HEK293 (cell line): ENCODE data around the gene FAM171A2.
A peak's percentile ranks its signal among the peaks of the same experiment; 100 is the strongest.

Source experiments
- HOXD13 ChIP-seq: sonication (generic); formaldehyde crosslinking; IDR thresholded peaks from 2 replicates; pipeline ENCODE4 v1.8.0; 2022; ENCODE audit warnings: missing genetic modification reagents, borderline replicate concordance
- KLF8 ChIP-seq: fragments of 450-650 bp; formaldehyde crosslinking; IDR thresholded peaks from 2 replicates; pipeline ENCODE4 v1.5.1; 2016; ENCODE audit warnings: missing biosample characterization, missing genetic modification characterization
- OSR2 ChIP-seq: fragments of 450-650 bp; formaldehyde crosslinking; IDR thresholded peaks from 2 replicates; pipeline ENCODE4 v1.5.1; 2016; ENCODE audit warnings: missing biosample characterization, missing genetic modification characterization
- SP2 ChIP-seq: fragments of 450-650 bp; formaldehyde crosslinking; IDR thresholded peaks from 2 replicates; pipeline ENCODE4 v1.5.1; 2016; ENCODE audit warnings: missing biosample characterization, missing genetic modification characterization
- TCF7L2 ChIP-seq: IDR thresholded peaks from 2 replicates; pipeline ENCODE4 v1.6.1; 2011; ENCODE audit warnings: low read depth, mild to moderate bottlenecking, inconsistent platforms, low read length, moderate library complexity, borderline replicate concordance
- ZEB2 ChIP-seq: fragments of 450-650 bp; formaldehyde crosslinking; IDR thresholded peaks from 2 replicates; pipeline ENCODE4 v1.5.1; 2016; ENCODE audit warnings: missing biosample characterization, missing genetic modification characterization
- ZFP69B ChIP-seq: fragments of 450-650 bp; formaldehyde crosslinking; IDR thresholded peaks from 2 replicates; pipeline ENCODE4 v1.5.1; 2016; ENCODE audit warnings: missing biosample characterization, missing genetic modification characterization
- ZNF214 ChIP-seq: fragments of 450-650 bp; formaldehyde crosslinking; IDR thresholded peaks from 2 replicates; pipeline ENCODE4 v1.5.1; 2017; ENCODE audit warnings: missing biosample characterization, mild to moderate bottlenecking, missing genetic modification characterization, borderline replicate concordance
- ZNF274 ChIP-seq, 2 experiments: fragments of 200-500 bp in 1 of 2; fragments of 450-650 bp in 1 of 2; sonication (Bioruptor generic) in 1 of 2; formaldehyde crosslinking in 1 of 2; IDR thresholded peaks; 2 replicates each; pipeline versions ENCODE4 v1.5.1 to v1.6.1; 2014 to 2016; ENCODE audit warnings: borderline replicate concordance in 1 of 2, inconsistent platforms in 1 of 2, low read length in 1 of 2, missing biosample characterization in 1 of 2, missing genetic modification characterization in 1 of 2
- ZNF324 ChIP-seq: fragments of 450-650 bp; formaldehyde crosslinking; IDR thresholded peaks from 2 replicates; pipeline ENCODE4 v1.5.1; 2016; ENCODE audit warnings: missing biosample characterization, missing genetic modification characterization
- ZNF341 ChIP-seq: fragments of 450-650 bp; formaldehyde crosslinking; IDR thresholded peaks from 2 replicates; pipeline ENCODE4; 2016; ENCODE audit warnings: low read depth, missing biosample characterization, missing genetic modification characterization
- ZNF350 ChIP-seq: fragments of 450-650 bp; formaldehyde crosslinking; IDR thresholded peaks from 2 replicates; pipeline ENCODE4 v1.5.0; 2017; ENCODE audit warnings: missing biosample characterization, mild to moderate bottlenecking, missing genetic modification characterization
- ZNF354C ChIP-seq: fragments of 450-650 bp; formaldehyde crosslinking; IDR thresholded peaks from 2 replicates; pipeline ENCODE4 v1.5.1; 2016; ENCODE audit warnings: missing biosample characterization, missing genetic modification characterization, low read depth, borderline replicate concordance
- ZNF366 ChIP-seq: fragments of 450-650 bp; formaldehyde crosslinking; conservative IDR thresholded peaks from 2 replicates; pipeline ENCODE4 v1.5.1; 2016; ENCODE audit warnings: missing biosample characterization, missing genetic modification characterization
- ZNF521 ChIP-seq: fragments of 450-650 bp; formaldehyde crosslinking; IDR thresholded peaks from 2 replicates; pipeline ENCODE4 v1.5.1; 2017; ENCODE audit warnings: missing biosample characterization, mild to moderate bottlenecking, missing genetic modification characterization
- ZNF560 ChIP-seq: fragments of 450-650 bp; formaldehyde crosslinking; IDR thresholded peaks from 2 replicates; pipeline ENCODE4 v1.5.1; 2017; ENCODE audit warnings: missing biosample characterization, missing genetic modification characterization, borderline replicate concordance
- ZNF623 ChIP-seq: fragments of 450-650 bp; formaldehyde crosslinking; IDR thresholded peaks from 2 replicates; pipeline ENCODE4 v1.5.1; 2016; ENCODE audit warnings: missing biosample characterization, missing genetic modification characterization
- TF ChIP-seq, protein P1 (sequence below): fragments of 450-650 bp; formaldehyde crosslinking; IDR thresholded peaks from 2 replicates; pipeline ENCODE4 v1.5.1; 2016; ENCODE audit warnings: missing biosample characterization, missing genetic modification characterization
- TF ChIP-seq, protein P2 (sequence below): fragments of 450-650 bp; formaldehyde crosslinking; IDR thresholded peaks from 2 replicates; pipeline ENCODE4 v1.5.1; 2016; ENCODE audit warnings: missing biosample characterization, missing genetic modification characterization
- TF ChIP-seq, protein P3 (sequence below): sonication (generic); formaldehyde crosslinking; IDR thresholded peaks from 2 replicates; pipeline ENCODE4 v1.8.1; 2022; ENCODE audit warnings: mild to moderate bottlenecking, moderate library complexity, missing genetic modification reagents
- TF ChIP-seq, protein P4 (sequence below): fragments of 450-650 bp; formaldehyde crosslinking; IDR thresholded peaks from 2 replicates; pipeline ENCODE4 v1.5.1; 2016; ENCODE audit warnings: missing biosample characterization, missing genetic modification characterization
- TF ChIP-seq, protein P5 (sequence below): fragments of 450-650 bp; formaldehyde crosslinking; IDR thresholded peaks from 2 replicates; pipeline ENCODE4 v1.5.1; 2016; ENCODE audit warnings: missing biosample characterization, missing genetic modification characterization, borderline replicate concordance
- TF ChIP-seq, protein P6 (sequence below): fragments of 450-650 bp; formaldehyde crosslinking; IDR thresholded peaks from 2 replicates; pipeline ENCODE4 v1.5.1; 2017; ENCODE audit warnings: missing biosample characterization, missing genetic modification characterization
- TF ChIP-seq, protein P7 (sequence below): fragments of 450-650 bp; formaldehyde crosslinking; IDR thresholded peaks from 2 replicates; pipeline ENCODE4 v1.5.1; 2017; ENCODE audit warnings: missing biosample characterization, missing genetic modification characterization

Gene FAM171A2

DNA sequence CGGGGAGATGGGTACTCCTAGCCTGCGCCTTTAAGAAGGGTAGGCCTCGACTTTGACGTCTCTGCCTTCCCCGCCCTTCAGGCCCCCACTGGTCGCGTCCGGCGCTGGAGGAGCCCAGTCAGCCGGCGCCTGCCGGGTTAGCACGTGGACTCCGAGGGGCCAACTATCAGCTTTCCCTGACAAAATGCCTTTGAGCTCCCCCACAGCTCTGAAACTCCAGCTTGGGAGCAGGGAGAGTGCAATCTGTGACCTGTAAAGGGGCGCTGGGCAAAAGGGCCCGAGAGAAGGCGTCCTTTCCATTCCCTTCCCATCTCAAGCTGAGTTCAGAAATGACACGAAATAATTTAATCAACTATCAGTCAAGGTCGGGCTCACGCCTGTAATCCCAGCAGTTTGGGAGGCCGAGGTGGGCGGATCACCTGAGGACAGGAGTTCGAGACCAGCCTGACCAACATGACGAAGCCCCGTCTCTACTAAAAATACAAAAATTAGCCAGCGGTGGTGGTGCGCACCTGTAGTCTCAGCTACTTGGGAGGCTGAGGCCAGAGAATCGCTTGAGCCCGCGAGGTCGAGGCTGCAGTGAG lies 36.7 kb downstream of the FAM171A2 start (continued):
- TF ChIP-seq, protein P1, sequence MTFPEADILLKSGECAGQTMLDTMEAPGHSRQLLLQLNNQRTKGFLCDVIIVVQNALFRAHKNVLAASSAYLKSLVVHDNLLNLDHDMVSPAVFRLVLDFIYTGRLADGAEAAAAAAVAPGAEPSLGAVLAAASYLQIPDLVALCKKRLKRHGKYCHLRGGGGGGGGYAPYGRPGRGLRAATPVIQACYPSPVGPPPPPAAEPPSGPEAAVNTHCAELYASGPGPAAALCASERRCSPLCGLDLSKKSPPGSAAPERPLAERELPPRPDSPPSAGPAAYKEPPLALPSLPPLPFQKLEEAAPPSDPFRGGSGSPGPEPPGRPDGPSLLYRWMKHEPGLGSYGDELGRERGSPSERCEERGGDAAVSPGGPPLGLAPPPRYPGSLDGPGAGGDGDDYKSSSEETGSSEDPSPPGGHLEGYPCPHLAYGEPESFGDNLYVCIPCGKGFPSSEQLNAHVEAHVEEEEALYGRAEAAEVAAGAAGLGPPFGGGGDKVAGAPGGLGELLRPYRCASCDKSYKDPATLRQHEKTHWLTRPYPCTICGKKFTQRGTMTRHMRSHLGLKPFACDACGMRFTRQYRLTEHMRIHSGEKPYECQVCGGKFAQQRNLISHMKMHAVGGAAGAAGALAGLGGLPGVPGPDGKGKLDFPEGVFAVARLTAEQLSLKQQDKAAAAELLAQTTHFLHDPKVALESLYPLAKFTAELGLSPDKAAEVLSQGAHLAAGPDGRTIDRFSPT (tag by site-specific recombination) = no peak
- no peak for TF ChIP-seq TCF7L2
- TF ChIP-seq, protein P2, sequence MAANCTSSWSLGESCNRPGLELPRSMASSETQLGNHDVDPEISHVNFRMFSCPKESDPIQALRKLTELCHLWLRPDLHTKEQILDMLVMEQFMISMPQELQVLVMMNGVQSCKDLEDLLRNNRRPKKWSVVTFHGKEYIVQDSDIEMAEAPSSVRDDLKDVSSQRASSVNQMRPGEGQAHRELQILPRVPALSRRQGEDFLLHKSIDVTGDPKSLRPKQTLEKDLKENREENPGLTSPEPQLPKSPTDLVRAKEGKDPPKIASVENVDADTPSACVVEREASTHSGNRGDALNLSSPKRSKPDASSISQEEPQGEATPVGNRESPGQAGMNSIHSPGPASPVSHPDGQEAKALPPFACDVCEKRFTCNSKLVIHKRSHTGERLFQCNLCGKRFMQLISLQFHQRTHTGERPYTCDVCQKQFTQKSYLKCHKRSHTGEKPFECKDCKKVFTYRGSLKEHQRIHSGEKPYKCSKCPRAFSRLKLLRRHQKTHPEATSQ (tag by site-specific recombination) = no peak
- TF ChIP-seq, protein P3, sequence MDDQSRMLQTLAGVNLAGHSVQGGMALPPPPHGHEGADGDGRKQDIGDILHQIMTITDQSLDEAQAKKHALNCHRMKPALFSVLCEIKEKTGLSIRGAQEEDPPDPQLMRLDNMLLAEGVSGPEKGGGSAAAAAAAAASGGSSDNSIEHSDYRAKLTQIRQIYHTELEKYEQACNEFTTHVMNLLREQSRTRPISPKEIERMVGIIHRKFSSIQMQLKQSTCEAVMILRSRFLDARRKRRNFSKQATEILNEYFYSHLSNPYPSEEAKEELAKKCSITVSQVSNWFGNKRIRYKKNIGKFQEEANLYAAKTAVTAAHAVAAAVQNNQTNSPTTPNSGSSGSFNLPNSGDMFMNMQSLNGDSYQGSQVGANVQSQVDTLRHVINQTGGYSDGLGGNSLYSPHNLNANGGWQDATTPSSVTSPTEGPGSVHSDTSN (CRISPR knock-in tag) = no peak
- TF ChIP-seq ZNF274 (IDR thresholded peaks at IDR 0.05; ENCODE audit: low read length) = no peak
- no peak for TF ChIP-seq ZNF274 (tag by site-specific recombination; IDR thresholded peaks at IDR 0.05; ENCODE audit: borderline replicate concordance)
- TF ChIP-seq ZNF324 (tag by site-specific recombination) = no peak
- TF ChIP-seq, protein P4, sequence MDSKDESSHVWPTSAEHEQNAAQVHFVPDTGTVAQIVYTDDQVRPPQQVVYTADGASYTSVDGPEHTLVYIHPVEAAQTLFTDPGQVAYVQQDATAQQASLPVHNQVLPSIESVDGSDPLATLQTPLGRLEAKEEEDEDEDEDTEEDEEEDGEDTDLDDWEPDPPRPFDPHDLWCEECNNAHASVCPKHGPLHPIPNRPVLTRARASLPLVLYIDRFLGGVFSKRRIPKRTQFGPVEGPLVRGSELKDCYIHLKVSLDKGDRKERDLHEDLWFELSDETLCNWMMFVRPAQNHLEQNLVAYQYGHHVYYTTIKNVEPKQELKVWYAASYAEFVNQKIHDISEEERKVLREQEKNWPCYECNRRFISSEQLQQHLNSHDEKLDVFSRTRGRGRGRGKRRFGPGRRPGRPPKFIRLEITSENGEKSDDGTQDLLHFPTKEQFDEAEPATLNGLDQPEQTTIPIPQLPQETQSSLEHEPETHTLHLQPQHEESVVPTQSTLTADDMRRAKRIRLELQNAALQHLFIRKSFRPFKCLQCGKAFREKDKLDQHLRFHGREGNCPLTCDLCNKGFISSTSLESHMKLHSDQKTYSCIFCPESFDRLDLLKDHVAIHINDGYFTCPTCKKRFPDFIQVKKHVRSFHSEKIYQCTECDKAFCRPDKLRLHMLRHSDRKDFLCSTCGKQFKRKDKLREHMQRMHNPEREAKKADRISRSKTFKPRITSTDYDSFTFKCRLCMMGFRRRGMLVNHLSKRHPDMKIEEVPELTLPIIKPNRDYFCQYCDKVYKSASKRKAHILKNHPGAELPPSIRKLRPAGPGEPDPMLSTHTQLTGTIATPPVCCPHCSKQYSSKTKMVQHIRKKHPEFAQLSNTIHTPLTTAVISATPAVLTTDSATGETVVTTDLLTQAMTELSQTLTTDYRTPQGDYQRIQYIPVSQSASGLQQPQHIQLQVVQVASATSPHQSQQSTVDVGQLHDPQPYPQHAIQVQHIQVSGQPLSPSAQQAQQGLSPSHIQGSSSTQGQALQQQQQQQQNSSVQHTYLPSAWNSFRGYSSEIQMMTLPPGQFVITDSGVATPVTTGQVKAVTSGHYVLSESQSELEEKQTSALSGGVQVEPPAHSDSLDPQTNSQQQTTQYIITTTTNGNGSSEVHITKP (tag by site-specific recombination) = peak; percentile 90
- no peak for TF ChIP-seq ZNF623
- TF ChIP-seq, protein P5, sequence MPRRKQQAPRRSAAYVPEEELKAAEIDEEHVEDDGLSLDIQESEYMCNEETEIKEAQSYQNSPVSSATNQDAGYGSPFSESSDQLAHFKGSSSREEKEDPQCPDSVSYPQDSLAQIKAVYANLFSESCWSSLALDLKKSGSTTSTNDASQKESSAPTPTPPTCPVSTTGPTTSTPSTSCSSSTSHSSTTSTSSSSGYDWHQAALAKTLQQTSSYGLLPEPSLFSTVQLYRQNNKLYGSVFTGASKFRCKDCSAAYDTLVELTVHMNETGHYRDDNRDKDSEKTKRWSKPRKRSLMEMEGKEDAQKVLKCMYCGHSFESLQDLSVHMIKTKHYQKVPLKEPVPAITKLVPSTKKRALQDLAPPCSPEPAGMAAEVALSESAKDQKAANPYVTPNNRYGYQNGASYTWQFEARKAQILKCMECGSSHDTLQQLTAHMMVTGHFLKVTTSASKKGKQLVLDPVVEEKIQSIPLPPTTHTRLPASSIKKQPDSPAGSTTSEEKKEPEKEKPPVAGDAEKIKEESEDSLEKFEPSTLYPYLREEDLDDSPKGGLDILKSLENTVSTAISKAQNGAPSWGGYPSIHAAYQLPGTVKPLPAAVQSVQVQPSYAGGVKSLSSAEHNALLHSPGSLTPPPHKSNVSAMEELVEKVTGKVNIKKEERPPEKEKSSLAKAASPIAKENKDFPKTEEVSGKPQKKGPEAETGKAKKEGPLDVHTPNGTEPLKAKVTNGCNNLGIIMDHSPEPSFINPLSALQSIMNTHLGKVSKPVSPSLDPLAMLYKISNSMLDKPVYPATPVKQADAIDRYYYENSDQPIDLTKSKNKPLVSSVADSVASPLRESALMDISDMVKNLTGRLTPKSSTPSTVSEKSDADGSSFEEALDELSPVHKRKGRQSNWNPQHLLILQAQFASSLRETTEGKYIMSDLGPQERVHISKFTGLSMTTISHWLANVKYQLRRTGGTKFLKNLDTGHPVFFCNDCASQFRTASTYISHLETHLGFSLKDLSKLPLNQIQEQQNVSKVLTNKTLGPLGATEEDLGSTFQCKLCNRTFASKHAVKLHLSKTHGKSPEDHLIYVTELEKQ (tag by site-specific recombination) = no peak
- TF ChIP-seq SP2 (tag by site-specific recombination) = peak; percentile 77
- no peak for TF ChIP-seq ZNF560 (tag by site-specific recombination)
- no peak for TF ChIP-seq ZNF214
- TF ChIP-seq ZNF521 (tag by site-specific recombination) = no peak
- TF ChIP-seq ZEB2 = no peak
- TF ChIP-seq OSR2 = no peak
- no peak for TF ChIP-seq ZNF366 (tag by site-specific recombination)
- no peak for TF ChIP-seq HOXD13
- no peak for TF ChIP-seq ZNF341 (tag by site-specific recombination)
- peak; percentile 53; the same call in 1 of the 2 replicates for TF ChIP-seq KLF8 (tag by site-specific recombination)
- TF ChIP-seq, protein P6, sequence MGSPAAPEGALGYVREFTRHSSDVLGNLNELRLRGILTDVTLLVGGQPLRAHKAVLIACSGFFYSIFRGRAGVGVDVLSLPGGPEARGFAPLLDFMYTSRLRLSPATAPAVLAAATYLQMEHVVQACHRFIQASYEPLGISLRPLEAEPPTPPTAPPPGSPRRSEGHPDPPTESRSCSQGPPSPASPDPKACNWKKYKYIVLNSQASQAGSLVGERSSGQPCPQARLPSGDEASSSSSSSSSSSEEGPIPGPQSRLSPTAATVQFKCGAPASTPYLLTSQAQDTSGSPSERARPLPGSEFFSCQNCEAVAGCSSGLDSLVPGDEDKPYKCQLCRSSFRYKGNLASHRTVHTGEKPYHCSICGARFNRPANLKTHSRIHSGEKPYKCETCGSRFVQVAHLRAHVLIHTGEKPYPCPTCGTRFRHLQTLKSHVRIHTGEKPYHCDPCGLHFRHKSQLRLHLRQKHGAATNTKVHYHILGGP (tag by site-specific recombination) = no peak
- TF ChIP-seq ZNF350 (tag by site-specific recombination) = no peak
- TF ChIP-seq ZFP69B = no peak
- TF ChIP-seq ZNF354C (tag by site-specific recombination) = no peak
- TF ChIP-seq, protein P7, sequence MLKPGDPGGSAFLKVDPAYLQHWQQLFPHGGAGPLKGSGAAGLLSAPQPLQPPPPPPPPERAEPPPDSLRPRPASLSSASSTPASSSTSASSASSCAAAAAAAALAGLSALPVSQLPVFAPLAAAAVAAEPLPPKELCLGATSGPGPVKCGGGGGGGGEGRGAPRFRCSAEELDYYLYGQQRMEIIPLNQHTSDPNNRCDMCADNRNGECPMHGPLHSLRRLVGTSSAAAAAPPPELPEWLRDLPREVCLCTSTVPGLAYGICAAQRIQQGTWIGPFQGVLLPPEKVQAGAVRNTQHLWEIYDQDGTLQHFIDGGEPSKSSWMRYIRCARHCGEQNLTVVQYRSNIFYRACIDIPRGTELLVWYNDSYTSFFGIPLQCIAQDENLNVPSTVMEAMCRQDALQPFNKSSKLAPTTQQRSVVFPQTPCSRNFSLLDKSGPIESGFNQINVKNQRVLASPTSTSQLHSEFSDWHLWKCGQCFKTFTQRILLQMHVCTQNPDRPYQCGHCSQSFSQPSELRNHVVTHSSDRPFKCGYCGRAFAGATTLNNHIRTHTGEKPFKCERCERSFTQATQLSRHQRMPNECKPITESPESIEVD (tag by site-specific recombination) = no peak
